GM18520 (cell line): ENCODE measurements around the gene RAPGEF6.
A peak's percentile ranks its signal among the peaks of the same experiment; 100 is the strongest.
"Not testable (repeated sequence)": the region's sequence is repeated elsewhere in the genome, so short reads cannot be mapped to it uniquely, and the experiment has no call there.

Source experiments
- ATAC-seq: cut with Tn5 transposase; IDR thresholded peaks from one replicate; pipeline ENCODE4 v1.9.1; 2021; ENCODE audit not compliant: unreplicated experiment

Gene RAPGEF6, protein sequence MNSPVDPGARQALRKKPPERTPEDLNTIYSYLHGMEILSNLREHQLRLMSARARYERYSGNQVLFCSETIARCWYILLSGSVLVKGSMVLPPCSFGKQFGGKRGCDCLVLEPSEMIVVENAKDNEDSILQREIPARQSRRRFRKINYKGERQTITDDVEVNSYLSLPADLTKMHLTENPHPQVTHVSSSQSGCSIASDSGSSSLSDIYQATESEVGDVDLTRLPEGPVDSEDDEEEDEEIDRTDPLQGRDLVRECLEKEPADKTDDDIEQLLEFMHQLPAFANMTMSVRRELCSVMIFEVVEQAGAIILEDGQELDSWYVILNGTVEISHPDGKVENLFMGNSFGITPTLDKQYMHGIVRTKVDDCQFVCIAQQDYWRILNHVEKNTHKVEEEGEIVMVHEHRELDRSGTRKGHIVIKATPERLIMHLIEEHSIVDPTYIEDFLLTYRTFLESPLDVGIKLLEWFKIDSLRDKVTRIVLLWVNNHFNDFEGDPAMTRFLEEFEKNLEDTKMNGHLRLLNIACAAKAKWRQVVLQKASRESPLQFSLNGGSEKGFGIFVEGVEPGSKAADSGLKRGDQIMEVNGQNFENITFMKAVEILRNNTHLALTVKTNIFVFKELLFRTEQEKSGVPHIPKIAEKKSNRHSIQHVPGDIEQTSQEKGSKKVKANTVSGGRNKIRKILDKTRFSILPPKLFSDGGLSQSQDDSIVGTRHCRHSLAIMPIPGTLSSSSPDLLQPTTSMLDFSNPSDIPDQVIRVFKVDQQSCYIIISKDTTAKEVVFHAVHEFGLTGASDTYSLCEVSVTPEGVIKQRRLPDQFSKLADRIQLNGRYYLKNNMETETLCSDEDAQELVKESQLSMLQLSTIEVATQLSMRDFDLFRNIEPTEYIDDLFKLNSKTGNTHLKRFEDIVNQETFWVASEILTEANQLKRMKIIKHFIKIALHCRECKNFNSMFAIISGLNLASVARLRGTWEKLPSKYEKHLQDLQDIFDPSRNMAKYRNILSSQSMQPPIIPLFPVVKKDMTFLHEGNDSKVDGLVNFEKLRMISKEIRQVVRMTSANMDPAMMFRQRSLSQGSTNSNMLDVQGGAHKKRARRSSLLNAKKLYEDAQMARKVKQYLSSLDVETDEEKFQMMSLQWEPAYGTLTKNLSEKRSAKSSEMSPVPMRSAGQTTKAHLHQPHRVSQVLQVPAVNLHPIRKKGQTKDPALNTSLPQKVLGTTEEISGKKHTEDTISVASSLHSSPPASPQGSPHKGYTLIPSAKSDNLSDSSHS (N-terminal part only)

GRCh38 chr5:131634996-131635683 lies at the start of gene RAPGEF6:
RAPGEF6 (minus strand) TSS chr5:131635229; CDS start chr5:131635030, 199 bp downstream.
- peak; percentile 78 for ATAC-seq

GRCh38 chr5:131684595-131684994 lies 49.6 kb upstream of the RAPGEF6 start:
- no peak for ATAC-seq

DNA sequence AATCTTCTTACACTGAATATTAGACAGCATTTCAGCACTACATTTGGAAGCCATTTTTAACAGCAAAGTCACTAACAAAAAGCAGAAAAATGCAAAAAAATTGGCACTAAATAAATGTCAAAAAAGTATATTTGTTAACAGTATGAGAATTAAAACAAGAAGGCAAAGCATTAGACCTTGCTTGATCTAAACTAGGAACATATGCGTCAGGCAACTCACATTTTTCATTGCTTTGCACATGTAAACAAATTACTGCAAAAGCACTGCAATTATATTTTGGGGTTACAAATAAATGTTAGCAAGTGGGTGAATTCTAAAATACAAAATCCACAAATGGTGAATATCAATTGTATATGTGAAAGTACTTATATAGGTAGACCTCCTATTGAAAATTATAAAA lies 49.0 kb upstream of the RAPGEF6 start:
- ATAC-seq: no peak

DNA sequence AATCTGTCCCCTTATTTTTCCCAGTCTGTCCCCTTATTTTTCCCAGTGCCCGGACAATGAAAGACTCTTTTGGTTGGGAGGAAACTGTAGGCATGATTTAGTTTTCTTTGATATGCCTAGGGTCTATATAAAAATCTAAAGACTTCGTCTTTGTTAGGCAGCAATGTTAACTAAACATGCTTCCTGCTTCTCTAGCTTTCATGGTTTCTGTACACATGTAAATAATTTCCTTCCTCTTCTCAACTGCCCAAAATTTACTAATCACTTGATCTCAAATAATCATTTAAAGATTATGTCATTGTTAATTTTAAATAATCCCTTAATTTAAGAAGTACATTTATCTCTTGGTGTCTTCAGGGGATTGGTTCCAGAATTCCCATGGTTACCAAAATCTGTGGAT lies 47.8 kb upstream of the RAPGEF6 start:
- no peak for ATAC-seq

- ATAC-seq: no peak
Observed at GRCh38 chr5:131682175-131682574, 47.1 kb upstream of the RAPGEF6 start.

- no peak for ATAC-seq
Observed at GRCh38 chr5:131679911-131680310, 44.9 kb upstream of the RAPGEF6 start.

DNA sequence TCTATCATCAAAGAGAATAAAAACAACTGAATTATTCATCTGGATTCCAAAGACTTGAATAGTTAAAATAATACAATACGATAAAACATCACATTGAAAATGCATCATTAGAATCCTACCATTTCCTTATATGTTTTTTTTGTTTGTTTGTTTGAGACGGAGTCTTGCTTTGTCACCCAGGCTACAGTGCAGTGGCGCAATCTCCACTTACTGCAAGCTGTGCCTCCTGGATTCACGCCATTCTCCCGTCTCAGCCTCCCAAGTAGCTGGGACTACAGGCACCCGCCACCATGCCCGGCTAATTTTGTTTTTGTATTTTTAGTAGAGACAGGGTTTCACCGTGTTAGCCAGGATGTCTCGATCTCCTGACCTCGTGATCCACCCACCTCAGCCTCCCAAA lies 43.2 kb upstream of the RAPGEF6 start:
- not testable (repeated sequence) for ATAC-seq

DNA sequence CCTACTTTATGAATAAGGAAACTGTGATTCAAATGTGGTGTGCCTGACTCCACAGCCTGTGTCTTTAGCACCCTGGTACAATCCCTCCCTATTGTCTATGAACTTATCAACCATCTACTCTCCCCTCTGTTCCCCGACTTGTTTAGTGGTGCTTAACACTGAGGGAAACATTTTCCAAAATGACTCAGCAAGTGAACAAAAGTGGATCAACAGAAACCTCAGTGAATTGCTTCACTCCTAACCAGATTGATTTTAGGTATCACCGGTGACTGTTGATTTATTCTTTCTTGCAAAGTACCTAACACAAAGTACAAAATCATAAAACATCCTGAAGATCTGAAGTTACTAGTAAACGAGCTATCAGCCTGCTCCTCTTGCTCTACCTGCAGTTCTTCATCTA lies 42.1 kb upstream of the RAPGEF6 start:
- no peak for ATAC-seq

DNA sequence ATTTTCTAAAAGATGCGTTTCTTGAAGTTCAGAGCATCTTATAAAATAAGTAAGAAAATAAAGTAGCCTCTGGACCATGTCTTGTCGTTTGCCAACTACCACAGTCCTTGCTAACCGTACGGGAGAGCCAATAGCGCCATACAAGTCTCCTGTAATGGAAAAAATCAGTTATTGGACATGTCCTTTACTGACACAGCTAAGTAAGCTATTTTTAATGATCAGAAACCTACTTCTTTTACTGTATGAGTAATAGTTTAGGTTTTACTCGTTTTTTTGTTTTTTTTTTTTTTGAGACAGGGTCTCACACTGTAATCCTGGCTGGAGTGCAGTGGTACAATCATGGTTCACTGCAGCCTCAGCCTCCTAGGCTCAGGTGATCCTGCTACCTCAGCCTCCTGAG lies 37.7 kb upstream of the RAPGEF6 start:
- no peak for ATAC-seq

- ATAC-seq: no peak
Observed at GRCh38 chr5:131671994-131672655, 37.1 kb upstream of the RAPGEF6 start.

- ATAC-seq: no peak
Observed at GRCh38 chr5:131671409-131671808, 36.4 kb upstream of the RAPGEF6 start.

GRCh38 chr5:131664929-131665328 lies 29.9 kb upstream of the RAPGEF6 start:
- ATAC-seq: peak; percentile 84

- ATAC-seq: no peak
Observed at GRCh38 chr5:131661933-131662332, 26.9 kb upstream of the RAPGEF6 start.

DNA sequence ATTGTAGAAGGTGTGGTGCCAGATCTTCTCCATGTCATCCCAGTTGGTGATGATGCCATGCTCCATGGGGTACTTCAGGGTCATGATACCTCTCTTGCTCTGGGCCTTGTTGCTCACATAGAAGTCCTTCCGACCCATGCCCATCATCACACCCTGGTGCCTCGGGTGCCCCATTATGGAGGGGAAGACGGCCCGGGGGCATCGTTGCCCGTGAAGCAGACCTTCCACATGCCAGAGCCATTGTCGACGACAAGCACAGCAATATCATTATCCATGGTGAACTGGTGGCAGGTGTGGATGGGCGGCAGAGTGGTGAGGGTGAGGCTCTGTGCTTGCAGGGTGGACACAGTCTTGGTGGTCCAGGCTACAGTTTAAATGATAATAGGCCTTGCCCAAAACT lies 24.8 kb upstream of the RAPGEF6 start:
- ATAC-seq: no peak

- no peak for ATAC-seq
Observed at GRCh38 chr5:131659290-131659689, 24.3 kb upstream of the RAPGEF6 start.

DNA sequence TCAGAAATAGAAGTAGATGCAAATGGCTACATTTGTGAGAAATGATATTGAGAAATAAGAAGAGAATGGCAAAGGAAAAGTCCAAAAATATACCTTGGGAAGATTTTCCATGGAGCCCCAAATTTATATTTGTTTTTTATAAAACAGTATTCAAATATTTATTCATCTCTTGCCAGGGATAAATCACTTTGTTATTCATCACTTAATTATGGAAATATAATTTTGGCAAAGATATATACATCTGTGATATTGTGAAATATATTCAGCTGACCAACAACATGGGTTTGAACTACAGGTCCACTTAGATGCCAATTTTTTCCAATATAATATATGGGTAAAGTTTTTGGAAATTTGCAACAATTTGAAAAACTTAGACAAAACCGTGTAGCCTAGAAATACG lies 19.7 kb upstream of the RAPGEF6 start:
- no peak for ATAC-seq

DNA sequence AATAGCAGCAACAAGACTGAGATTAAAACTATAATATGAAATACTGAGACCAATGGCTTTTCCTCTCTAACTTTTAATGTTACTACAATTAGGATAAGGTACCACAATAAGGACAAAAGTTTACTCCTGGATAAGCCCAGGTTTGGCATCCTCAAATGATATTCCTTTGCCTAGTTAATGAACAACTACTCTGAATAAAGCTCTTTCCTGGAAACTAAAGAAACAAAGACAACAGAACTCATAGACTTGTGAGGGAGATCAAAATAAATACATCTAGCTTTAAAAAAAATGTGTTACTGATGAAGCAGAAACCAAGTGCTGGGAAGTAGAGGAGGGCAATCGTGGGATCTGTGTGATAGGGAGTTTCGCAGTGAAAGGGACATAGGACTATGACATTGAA lies 19.3 kb upstream of the RAPGEF6 start:
- ATAC-seq: no peak

GRCh38 chr5:131649161-131649560 lies 14.1 kb upstream of the RAPGEF6 start:
- ATAC-seq: no peak

- ATAC-seq: no peak
Observed at GRCh38 chr5:131647048-131647769, 12.2 kb upstream of the RAPGEF6 start.
